Measurements from ENCODE around the gene TRAPPC11. TPM values are rescaled to one million over a fixed set of nuclear protein-coding genes. Genes with fewer than 3 reads are reported as not detected.

The TRAPPC11 gene
- total RNA-seq, 2 experiments from 2014 or later: 27.8 to 35.7 TPM

DNA sequence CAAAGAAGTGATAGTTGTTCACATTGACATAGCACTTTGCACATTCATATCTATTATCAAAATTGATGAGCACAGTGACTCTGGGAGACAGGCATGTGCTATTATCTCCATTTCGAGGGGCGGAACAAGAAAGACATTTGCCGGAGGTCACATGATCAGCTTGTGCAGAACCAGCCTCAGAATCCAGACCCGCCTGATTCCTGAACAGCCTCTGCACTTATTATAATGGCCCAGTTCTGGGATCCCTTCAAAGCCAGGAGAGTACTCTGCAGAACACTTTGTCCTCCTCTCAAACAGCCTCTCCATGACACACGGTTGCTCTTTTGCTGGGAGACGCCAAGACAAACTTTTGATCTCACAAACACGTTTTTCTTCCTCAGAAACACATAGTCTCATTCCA, 48.5 kb upstream of the TRAPPC11 start:
- intact Hi-C loops (cut with micrococcal nuclease; ENCODE audit: unreplicated experiment): no loop called here
- ChIA-PET CTCF (ENCODE audit: unreplicated experiment) (no interaction called here), POLR2A (no interaction called here)
- H2AFZ ChIP-seq (ENCODE audit: low read length): no peak overlapping the region
- no peak overlapping the region for H3K4me2 ChIP-seq (ENCODE audit: low read length)
- no peaks in the 10 kb centered on the region for H3K36me3 ChIP-seq (ENCODE audit: insufficient read depth, low read length)
- no peak for DNase-seq (ENCODE audit: low spot score)
- TF ChIP-seq, protein P1, sequence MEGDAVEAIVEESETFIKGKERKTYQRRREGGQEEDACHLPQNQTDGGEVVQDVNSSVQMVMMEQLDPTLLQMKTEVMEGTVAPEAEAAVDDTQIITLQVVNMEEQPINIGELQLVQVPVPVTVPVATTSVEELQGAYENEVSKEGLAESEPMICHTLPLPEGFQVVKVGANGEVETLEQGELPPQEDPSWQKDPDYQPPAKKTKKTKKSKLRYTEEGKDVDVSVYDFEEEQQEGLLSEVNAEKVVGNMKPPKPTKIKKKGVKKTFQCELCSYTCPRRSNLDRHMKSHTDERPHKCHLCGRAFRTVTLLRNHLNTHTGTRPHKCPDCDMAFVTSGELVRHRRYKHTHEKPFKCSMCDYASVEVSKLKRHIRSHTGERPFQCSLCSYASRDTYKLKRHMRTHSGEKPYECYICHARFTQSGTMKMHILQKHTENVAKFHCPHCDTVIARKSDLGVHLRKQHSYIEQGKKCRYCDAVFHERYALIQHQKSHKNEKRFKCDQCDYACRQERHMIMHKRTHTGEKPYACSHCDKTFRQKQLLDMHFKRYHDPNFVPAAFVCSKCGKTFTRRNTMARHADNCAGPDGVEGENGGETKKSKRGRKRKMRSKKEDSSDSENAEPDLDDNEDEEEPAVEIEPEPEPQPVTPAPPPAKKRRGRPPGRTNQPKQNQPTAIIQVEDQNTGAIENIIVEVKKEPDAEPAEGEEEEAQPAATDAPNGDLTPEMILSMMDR (conservative IDR thresholded peaks at IDR 0.05; ENCODE audit: low read length): no peak
- no peak for TF ChIP-seq EZH2phosphoT487 (IDR thresholded peaks at IDR 0.05; ENCODE audit: borderline replicate concordance, low read depth, low read length)
- H4K20me1 ChIP-seq (ENCODE audit: insufficient read depth, low read length): no peaks in the 10 kb centered on the region
- H3K79me2 ChIP-seq (ENCODE audit: insufficient read depth, low read depth, low read length): no peaks in the 10 kb centered on the region
- no peaks in the 10 kb centered on the region for H3K9me3 ChIP-seq (ENCODE audit: low read length)
- BruUV-seq (replicated peaks): no TSS peak
- no peak overlapping the region for H3K4me3 ChIP-seq (ENCODE audit: low read depth, low read length, poor library complexity, severe bottlenecking)
- H3K4me1 ChIP-seq (ENCODE audit: insufficient read depth, low read length, poor library complexity, severe bottlenecking): no peaks in the 10 kb centered on the region
- H3K9me2 ChIP-seq (ENCODE audit: insufficient read depth, low read length): no peaks in the 10 kb centered on the region
- no peak overlapping the region for H3K27ac ChIP-seq (ENCODE audit: low read depth, low read length, poor library complexity, severe bottlenecking)

DNA sequence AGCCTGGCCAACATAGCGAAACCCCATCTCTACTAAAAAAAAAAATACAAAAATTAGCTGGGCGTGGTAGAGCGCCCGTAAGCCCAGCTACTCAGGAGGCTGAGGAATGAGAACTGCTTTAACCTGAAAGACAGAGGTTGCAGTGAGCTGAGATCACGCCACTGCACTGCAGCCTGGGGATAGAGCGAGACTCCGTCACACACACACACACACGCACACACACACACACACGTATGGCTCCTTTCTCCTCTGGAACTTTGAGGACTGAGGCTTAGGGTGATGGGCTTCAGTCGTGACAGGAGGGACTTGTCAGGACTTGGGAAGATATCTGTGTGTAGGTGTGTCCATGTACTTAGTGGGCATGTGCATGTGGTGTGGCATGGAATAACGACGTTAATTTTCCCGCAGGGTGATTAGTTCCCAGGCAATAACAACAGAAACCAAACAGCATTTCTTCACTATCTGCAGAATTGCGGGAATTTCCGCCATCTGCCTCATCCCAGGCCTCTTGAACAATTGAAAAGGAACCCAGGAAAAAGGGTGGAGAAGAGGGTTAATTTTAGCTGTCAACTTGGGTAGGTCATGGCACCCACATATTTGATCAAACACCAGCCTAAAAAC, 47.8 kb upstream of the TRAPPC11 start:
- CTCF ChIA-PET (ENCODE audit: unreplicated experiment): no interaction called here

More for the DNA sequence above, 47.8 kb upstream of the TRAPPC11 start:
- intact Hi-C loops (cut with micrococcal nuclease; ENCODE audit: unreplicated experiment): no loop called here
- Histone ChIP-seq H3K79me2 (ENCODE audit: insufficient read depth, low read depth, low read length) (no peaks in the 10 kb centered on the region), H3K9me3 (ENCODE audit: low read length) (no peaks in the 10 kb centered on the region), H2AFZ (ENCODE audit: low read length) (no peak overlapping the region), H3K4me2 (ENCODE audit: low read length) (no peak overlapping the region), H3K9me2 (ENCODE audit: insufficient read depth, low read length) (no peaks in the 10 kb centered on the region), H3K4me1 (ENCODE audit: insufficient read depth, low read length, poor library complexity, severe bottlenecking) (no peaks in the 10 kb centered on the region), H3K27ac (ENCODE audit: low read depth, low read length, poor library complexity, severe bottlenecking) (no peak overlapping the region), H4K20me1 (ENCODE audit: insufficient read depth, low read length) (no peaks in the 10 kb centered on the region), H3K36me3 (ENCODE audit: insufficient read depth, low read length) (no peaks in the 10 kb centered on the region), H3K4me3 (ENCODE audit: low read depth, low read length, poor library complexity, severe bottlenecking) (no peak overlapping the region)
- TF ChIP-seq EZH2phosphoT487 (IDR thresholded peaks at IDR 0.05; ENCODE audit: borderline replicate concordance, low read depth, low read length): no peak
- TF ChIP-seq, protein P1 (conservative IDR thresholded peaks at IDR 0.05; ENCODE audit: low read length): no peak
- POLR2A ChIA-PET: no interaction called here
- DNase-seq (ENCODE audit: low spot score): no peak
- no TSS peak for BruUV-seq (replicated peaks)
